Ovary (tissue), 9 donors: ENCODE results near the gene TMEM234. TPM values are rescaled to one million over a fixed set of nuclear protein-coding genes. Genes with fewer than 3 reads are reported as not detected.

Experiments
- DNase-seq, 5 donors: peaks; one replicate each; pipeline ENCODE4 v3.0.0-alpha.2; 2019 to 2020
- H3K27ac ChIP-seq, 2 donors: fragments of 200-600 bp; one replicate each; pipeline versions ENCODE4 v1.5.1 to v1.8.0; 2019 to 2022
- H3K27me3 ChIP-seq: fragments of 200-600 bp; one replicate; pipeline ENCODE4 v1.8.0; 2022
- H3K36me3 ChIP-seq: fragments of 200-600 bp; sonication (generic); one replicate; pipeline ENCODE4 v1.5.1; 2019
- H3K4me1 ChIP-seq: one replicate; pipeline ENCODE4 v1.8.1; 2013; ENCODE audit warnings: mild to moderate bottlenecking, moderate library complexity; ENCODE audit not compliant: insufficient read depth
- H3K4me3 ChIP-seq: fragments of 200-600 bp; sonication (generic); one replicate; pipeline ENCODE4 v1.5.1; 2017
- H3K9me3 ChIP-seq, 2 donors: fragments of 200-600 bp in 1 of 2; sonication (generic) in 1 of 2; one replicate each; pipeline versions ENCODE4 v1.5.1 to v1.8.1; 2013 to 2019; ENCODE audit warnings: mild to moderate bottlenecking in 1 of 2, moderate library complexity in 1 of 2
- CTCF ChIP-seq, 3 donors: fragments of 450-650 bp in 2 of 3; fragments of 200-600 bp in 1 of 3; IDR thresholded peaks; one replicate each; pipeline versions ENCODE4 v1.5.1 to v1.8.0; 2016 to 2022; ENCODE audit warnings: antibody characterized with exemption in 3 of 3, mild to moderate bottlenecking in 1 of 3
- EP300 ChIP-seq: sonication (generic); formaldehyde crosslinking; IDR thresholded peaks from one replicate; pipeline ENCODE4 v1.6.1; 2017; ENCODE audit warnings: antibody characterized with exemption
- POLR2A ChIP-seq: fragments of 450-650 bp; IDR thresholded peaks from one replicate; pipeline ENCODE4 v1.6.1; 2017; ENCODE audit warnings: antibody characterized with exemption, mild to moderate bottlenecking, moderate library complexity
- WGBS, 3 donors: extraction: QIAGEN DNeasy Blood & Tissue Kit in 1 of 3; methylation state at CpG; one replicate each; pipeline versions ENCODE4 v1.1.5 to v1.1.7; 2013 to 2017; 5-methylcytosine and 5-hydroxymethylcytosine counted together
- intact Hi-C, 4 donors: fragments of 100-400 bp; cut with DNase I; formaldehyde crosslinking; loops; one replicate each; pipeline versions ENCODE4 v1.11.0 to v1.15.1; 2022 to 2023
- polyA plus RNA-seq, 2 donors: library from polyadenylated mRNA; stranded (reverse); fragments of 200-250 nt in 1 of 2; fragments of 350-450 nt in 1 of 2; fragmentation: Illumina TruSeq in 1 of 2; extraction: RNeasy Lipid Tissue Mini Kit (QIAGEN cat#74804) in 1 of 2; gene quantifications; one replicate each; pipeline ENCODE4 v1.2.3, GENCODE V29; 2013 to 2014
- total RNA-seq, 7 donors: library from RNA; depleted of rRNA in 2 of 7; stranded (reverse); fragments of >200 nt in 2 of 7; fragmentation: NEBNext Ultra II Directional in 3 of 7; extraction: Animal tissue kit (Norgen Biotek cat#: 25700) in 3 of 7; gene quantifications; one replicate each; pipeline versions ENCODE4 v1.1.0 to v1.2.4, GENCODE V29; 2016 to 2023
- donor health status: DM: no; HTN: no; CAD: no; lungs with moderate emphysema.
- donor health status: DM: no; HTN: no; CAD: no.
- donor health status: Bipolar disorder and iron deficiency.
- donor health status: DM: yes; HTN: yes; CAD: no.
- donor health status: DM: no; HTN: no; CAD: no.
- donor health status: DM: yes; HTN: yes; CAD: no.

TMEM234 gene
- total and polyA plus RNA-seq, 9 donors = 9.4 to 34.6 (median 21.6) TPM

- Histone ChIP-seq H3K4me1 (no peaks in the 10 kb centered on the region), H3K27me3 (no peaks in the 10 kb centered on the region), H3K4me3 (no peak overlapping the region), H3K36me3 (no peaks in the 10 kb centered on the region), H3K27ac (no peak overlapping the region), H3K9me3 (no peaks in the 10 kb centered on the region)
- TF ChIP-seq EP300 (no peak), POLR2A (no peak), CTCF (IDR thresholded peaks at IDR 0.05) (no peak)
- WGBS, 3 donors = 76 to 90% (median 90%) methylated on average over 8 of the region's 8 CpGs
- intact Hi-C loops = no loop called here
- peak in 1 of 5 donors; percentile 23 for DNase-seq
Observed at GRCh38 chr1:32192220-32192948, 29.8 kb downstream of the TMEM234 start.

- TF ChIP-seq CTCF (IDR thresholded peaks at IDR 0.05) (no peak), POLR2A (no peak), EP300 (no peak)
- H3K4me1 ChIP-seq = peaks cover 1% of the 10 kb centered on the region
- no peaks in the 10 kb centered on the region for H3K27me3 ChIP-seq
- intact Hi-C loops = loop anchor here in 1 of 4 donors (5.0 kb wide), 1 partner anchor 51 kb away; no protein-coding TSS in a partner anchor
- no peak overlapping the region for H3K4me3 ChIP-seq
- H3K36me3 ChIP-seq = no peaks in the 10 kb centered on the region
- H3K27ac ChIP-seq = no peak overlapping the region
- 91 to 96% (median 94%) methylated on average over 9 of the region's 9 CpGs for WGBS, 3 donors
- DNase-seq = no peak
- no peaks in the 10 kb centered on the region for H3K9me3 ChIP-seq
Observed at GRCh38 chr1:32187850-32188249, 34.3 kb downstream of the TMEM234 start.

GRCh38 chr1:32186491-32186890 is 35.7 kb downstream of the TMEM234 start:
- no peak overlapping the region for H3K27ac ChIP-seq
- peaks cover 3% of the 10 kb centered on the region for H3K4me1 ChIP-seq
- DNase-seq = no peak
- H3K36me3 ChIP-seq = no peaks in the 10 kb centered on the region
- H3K4me3 ChIP-seq = no peak overlapping the region
- no peaks in the 10 kb centered on the region for H3K27me3 ChIP-seq
- H3K9me3 ChIP-seq = no peaks in the 10 kb centered on the region
- TF ChIP-seq EP300 = no peak
- no peak for TF ChIP-seq CTCF (IDR thresholded peaks at IDR 0.05)
- no peak for TF ChIP-seq POLR2A
- intact Hi-C loops = loop anchor here in 1 of 4 donors (5.0 kb wide), 1 partner anchor 49 kb away; no protein-coding TSS in a partner anchor
- WGBS, 3 donors = 90 to 94% (median 91%) methylated on average over 2 of the region's 2 CpGs

GRCh38 chr1:32186077-32186476 is 36.1 kb downstream of the TMEM234 start:
- TF ChIP-seq EP300 = no peak
- TF ChIP-seq CTCF (IDR thresholded peaks at IDR 0.05) = no peak
- no peak for TF ChIP-seq POLR2A
- no peaks in the 10 kb centered on the region for H3K27me3 ChIP-seq
- H3K36me3 ChIP-seq = no peaks in the 10 kb centered on the region
- DNase-seq = no peak
- H3K4me3 ChIP-seq = no peak overlapping the region
- intact Hi-C loops = loop anchor here in 1 of 4 donors (5.0 kb wide), 1 partner anchor 49 kb away; no protein-coding TSS in a partner anchor
- H3K27ac ChIP-seq = no peak overlapping the region
- no peaks in the 10 kb centered on the region for H3K9me3 ChIP-seq
- H3K4me1 ChIP-seq = peaks cover 7% of the 10 kb centered on the region
- WGBS, 3 donors = 88 to 90% (median 89%) methylated on average over 2 of the region's 2 CpGs
